Caki2 (cell line): ENCODE results near the gene RHD. TPM values are rescaled to one million over a fixed set of nuclear protein-coding genes. Genes with fewer than 3 reads are reported as not detected.
"Not testable (repeated sequence)": the region's sequence is repeated elsewhere in the genome, so short reads cannot be mapped to it uniquely, and the experiment has no call there.

Experiments
- DNase-seq: peaks from one replicate; pipeline ENCODE4 v3.0.0-alpha.2; 2015; ENCODE audit warnings: low read depth
- in situ Hi-C: cut with HindIII; loops from 2 replicates; pipeline ENCODE4 v1.10.0; 2016; ENCODE audit warnings: low sequenced_read_pairs, low pct_unique_long_range_greater_than_20kb, mixed read lengths
- total RNA-seq: library from RNA; depleted of rRNA; stranded (reverse); fragments of >200 nt; shearing (Covaris generic); gene quantifications from 2 replicates; pipeline ENCODE4 v1.2.3, GENCODE V29; 2014; ENCODE audit warnings: low replicate concordance; rRNA removed

The RHD gene
- total RNA-seq, 1 experiment from 2014 or later = not detected

- DNase-seq, in situ Hi-C loops: not testable (repeated sequence)
Observed at GRCh38 chr1:25371757-25372156, 99.4 kb downstream of the RHD start.

GRCh38 chr1:25378367-25378766 lies 106.1 kb downstream of the RHD start:
- DNase-seq, in situ Hi-C loops: not testable (repeated sequence)

Other genes starting within 250 kb of the RHD start
- 36.4 and 59.2 TPM in 2 replicates for gene SYF2, start 40.0 kb upstream of the RHD start, total RNA-seq
- 18.3 and 19.9 TPM in 2 replicates for gene RSRP1, start 25.1 kb upstream of the RHD start, total RNA-seq
- 64.1 and 89.1 TPM in 2 replicates for gene TMEM50A, start 65.8 kb downstream of the RHD start, total RNA-seq
- 0.68 TPM in 1 of 2 replicates, not detected in the other for gene RHCE, start 148.3 kb downstream of the RHD start, total RNA-seq
- gene MACO1, start 158.4 kb downstream of the RHD start, total RNA-seq = 12.0 and 15.0 TPM in 2 replicates